Stimulated activated CD8-positive, alpha-beta memory T cell treated with anti-CD3 and anti-CD28 coated beads, Interleukin-12 subunit alpha, Interleukin-12 subunit beta, amount 100 ng/mL, for 4 hours (primary cell): ENCODE data around the gene CMTM6.
"Not testable (repeated sequence)": the region's sequence is repeated elsewhere in the genome, so short reads cannot be mapped to it uniquely, and the experiment has no call there.

Source experiments
- DNase-seq: peaks from one replicate; pipeline ENCODE4 v3.0.0-alpha.2; 2020; ENCODE audit warnings: low read depth

The CMTM6 gene

DNA sequence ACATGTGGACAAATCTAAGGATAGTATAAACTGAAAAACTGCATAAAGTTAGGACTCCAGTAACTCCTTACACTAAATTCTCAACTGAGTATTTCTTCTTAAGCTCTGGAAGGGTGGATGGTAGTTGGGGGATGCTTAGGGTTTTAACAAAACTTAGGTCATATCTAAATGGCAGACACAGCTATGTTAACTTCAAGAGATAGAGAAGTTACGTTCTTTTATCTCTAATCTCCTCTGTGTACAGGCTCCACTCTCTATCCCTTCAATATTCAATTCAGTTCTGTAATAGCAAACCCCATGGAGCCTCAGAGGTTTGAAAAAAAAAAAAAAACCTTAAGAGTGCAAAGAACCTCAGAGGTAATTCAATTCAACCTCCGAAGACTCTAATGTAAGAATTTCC is 3.1 kb downstream of the CMTM6 start:
- no peak for DNase-seq

DNA sequence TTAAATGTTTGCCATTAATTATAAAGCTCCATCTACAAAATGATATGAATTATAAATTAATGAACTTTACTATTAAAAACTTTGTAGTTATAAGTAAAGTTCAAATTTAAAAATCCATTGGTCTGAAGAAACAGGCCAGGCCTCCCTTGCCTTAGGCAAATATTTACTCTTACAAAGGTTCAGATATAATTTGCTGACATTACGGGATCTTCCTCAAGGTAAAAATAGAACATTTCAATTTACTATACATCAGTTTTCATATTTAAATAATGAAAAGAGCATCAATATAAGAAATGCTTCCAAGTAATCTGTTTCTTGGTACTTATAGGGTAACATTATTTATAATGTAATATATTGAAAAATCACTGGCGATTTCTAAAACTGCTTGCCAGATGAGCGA is 3.7 kb downstream of the CMTM6 start:
- DNase-seq, result no peak

DNA sequence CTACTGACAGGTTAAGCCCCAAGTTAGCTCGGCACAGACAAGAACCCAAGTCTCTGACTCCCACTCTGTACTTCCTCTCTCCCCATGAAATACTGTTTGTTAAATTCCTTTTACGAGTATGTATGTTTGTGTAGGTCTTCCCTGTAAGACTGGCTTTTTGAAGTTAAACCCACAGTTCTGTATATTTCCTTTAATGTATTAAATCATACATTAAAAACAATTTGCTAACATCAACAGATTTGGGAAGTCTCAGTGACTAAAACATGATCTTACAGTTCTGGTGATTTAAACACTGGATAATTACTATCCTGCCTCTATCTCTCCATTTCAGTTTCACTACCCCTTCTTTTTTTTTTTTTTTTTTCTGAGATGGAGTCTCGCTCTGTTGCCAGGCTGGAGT is 4.4 kb downstream of the CMTM6 start:
- DNase-seq, result no peak

DNA sequence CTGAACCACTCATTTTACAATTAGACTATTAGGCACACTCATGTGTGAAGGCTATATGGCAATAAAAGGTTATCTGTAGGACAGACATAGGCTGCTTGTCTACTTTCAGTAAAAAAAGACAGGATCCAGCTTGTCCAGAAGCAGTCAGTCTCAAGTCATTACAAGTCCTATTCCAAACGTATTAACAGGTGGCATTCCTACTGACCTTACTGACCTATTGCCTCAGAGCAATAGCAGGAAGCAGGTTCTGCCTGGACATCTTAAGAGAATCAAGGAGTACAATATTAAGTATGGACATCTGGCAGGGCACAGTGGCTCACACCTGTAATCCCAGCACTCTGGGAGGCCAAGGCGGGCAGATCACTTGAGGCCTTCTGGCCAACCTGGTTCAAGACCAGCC is 7.0 kb downstream of the CMTM6 start:
- no peak for DNase-seq

DNA sequence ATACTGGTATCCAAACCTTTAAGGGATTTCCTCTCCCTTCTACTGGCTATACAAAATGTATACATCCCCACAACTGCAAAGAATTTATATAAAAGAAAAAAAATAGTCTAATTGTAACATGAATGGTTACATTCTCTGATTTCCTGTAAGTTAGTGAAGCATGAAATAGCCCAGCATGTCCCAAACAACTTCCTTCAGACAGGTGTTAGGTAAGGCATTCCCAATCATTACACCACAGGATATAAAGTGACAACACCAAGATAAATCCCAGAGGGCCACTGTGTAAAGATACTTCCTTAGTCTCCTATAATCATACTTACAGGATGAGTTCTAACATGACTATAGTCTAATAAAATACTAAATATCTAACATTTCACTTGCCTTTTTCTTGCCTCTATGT is 7.6 kb downstream of the CMTM6 start:
- DNase-seq, result no peak

DNA sequence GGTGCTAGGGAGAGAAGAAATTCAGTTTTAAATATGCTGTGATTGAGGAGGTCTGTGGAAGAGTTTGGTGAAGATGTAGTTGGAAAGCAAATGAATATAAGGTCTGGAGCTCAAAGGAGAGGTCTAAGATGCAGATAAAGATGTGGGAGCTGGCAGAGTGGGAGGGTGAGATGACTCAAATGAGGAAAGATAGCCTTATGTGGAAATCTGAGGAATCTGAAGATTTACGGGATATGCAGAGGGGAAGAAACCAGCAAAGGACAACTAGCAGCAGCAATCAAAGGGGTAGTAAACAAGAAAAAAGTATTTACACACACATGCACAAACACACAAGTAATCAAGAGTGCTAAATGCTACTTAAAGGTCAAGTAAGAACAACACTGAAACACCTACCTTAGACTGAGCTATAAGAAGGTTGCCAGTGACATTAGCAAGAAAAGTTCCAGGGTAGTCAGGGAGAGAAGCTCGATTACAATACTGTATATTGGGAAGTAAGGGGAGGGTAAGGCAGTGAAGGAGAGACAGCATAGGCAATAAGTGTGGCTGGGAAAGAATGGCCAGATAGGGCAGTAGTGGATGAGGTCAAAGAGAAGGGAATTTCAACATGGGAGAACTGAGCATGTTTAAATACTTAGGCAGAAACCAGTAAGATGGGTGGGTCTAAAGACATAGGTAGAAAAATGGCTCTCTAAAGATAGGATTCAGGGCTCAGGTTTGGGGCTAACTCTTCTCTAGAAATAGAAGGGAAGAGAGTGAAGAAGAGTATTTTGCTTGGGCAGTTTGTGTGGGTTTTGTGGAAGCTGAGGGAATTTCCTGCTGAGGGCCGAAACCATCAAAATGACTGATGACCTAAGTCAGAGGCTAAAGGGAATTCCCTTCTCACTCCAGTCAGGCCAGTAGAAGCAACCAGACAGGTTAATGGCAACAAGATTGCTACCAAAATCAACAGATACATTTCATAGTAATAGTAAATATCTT is 8.9 kb downstream of the CMTM6 start:
- no peak for DNase-seq

GRCh38 chr3:32492684-32493436 is 9.8 kb downstream of the CMTM6 start:
- no peak for DNase-seq

DNA sequence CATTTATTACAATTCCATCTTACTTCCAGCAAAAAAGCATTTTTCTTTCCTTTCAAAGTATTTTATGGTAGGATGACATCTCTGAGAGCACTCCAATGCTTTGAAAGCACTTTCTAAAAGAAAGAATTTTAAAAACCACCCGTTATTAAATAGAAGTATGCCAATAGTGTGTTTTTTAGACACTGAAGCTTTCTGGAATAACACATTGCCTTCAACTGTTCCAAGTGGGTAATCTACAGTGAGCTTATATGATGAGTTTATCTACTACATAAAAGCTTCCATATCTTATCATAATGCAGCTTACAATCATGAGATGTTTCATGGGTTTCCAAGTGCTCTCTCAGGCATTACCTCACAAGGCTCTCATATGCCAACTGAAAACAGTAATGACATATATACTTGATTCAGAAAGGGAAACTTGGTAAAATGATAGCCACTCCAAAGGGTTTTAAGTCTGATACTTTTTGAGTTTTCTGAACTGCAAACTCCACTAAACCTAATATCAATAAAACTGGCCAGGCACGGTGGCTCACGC is 14.1 kb downstream of the CMTM6 start:
- DNase-seq, result no peak

- no peak for DNase-seq
Measured at GRCh38 chr3:32487781-32488473, 14.7 kb downstream of the CMTM6 start.

GRCh38 chr3:32484436-32484835 is 18.2 kb downstream of the CMTM6 start:
- DNase-seq, result no peak

DNA sequence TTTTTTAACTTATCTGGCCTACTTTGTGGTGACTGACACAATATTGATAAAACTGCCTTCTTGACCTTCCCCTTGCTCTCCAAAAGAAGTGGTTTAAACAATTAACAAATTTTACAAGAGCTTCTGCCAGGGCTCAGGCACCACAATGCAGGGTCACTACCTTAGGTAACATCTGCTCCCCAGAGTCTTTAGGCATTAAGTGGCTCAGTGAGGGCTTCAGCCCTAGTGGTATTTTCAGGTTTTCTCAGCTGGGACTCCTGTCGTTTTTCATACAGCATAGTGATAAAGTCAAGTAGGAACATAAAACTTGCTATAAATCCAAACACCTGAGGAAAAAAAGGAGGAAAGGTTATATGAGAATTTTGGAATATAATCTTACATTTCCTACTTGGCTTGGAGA is 18.9 kb downstream of the CMTM6 start:
- no peak for DNase-seq

DNA sequence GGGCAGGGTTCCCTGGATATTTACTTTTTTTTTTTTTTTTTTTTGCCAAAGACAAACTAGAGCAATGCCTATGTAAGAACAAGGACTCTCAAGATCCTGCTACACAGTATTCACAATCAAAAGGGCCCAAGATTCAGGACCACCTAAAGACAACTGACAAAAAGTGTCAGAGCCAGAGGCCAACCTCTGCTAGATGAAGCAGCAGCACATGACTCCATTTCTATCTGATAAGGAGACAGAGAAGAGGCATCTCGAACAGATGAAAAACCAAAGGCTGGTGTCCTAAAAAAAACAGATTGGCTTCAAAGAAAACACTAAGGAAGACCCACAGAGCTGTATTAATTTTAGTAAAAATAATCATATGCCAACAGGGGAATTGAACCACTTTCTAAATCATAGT is 20.0 kb downstream of the CMTM6 start:
- no peak for DNase-seq

DNA sequence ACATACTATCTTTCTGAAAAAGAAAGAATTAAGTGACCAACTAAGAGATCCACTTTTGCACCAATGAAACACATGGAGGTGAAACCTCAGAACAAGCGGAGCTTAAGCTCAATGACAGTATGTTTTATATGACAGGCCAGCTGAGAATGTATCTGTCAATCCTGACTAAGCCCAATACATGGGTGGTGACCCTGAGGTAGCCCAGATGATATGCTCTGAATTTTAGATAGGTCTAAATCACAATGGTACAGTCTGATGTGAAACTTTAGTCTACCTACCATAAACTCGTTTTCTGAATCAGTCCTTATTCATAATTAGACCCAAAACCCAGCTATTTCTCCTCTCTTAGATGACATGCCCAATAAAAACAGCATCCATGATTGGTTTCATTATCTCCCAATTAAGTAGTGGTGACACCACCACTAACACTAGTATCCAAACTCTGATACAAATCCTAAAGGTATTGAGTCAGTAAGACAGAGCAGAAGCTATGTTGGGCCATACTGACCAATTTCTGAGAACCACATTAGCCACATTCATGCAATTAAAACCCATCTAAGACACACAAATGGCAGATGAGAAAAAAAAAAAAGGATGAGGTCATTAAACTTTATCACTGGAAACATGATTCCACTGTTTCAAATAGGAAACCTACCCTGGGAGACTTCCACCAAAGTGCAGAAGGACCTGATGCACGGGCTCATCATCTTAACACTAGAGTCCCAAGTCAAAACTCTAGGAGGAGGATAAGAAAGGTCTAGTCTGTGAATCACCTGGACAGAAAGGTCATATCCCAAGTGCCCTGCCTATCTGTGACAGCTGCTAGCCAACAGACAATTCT is 20.6 kb downstream of the CMTM6 start:
- no peak for DNase-seq

- no peak for DNase-seq
Measured at GRCh38 chr3:32480604-32481003, 22.0 kb downstream of the CMTM6 start.

- no peak for DNase-seq
Measured at GRCh38 chr3:32474201-32474600, 28.5 kb downstream of the CMTM6 start.

DNA sequence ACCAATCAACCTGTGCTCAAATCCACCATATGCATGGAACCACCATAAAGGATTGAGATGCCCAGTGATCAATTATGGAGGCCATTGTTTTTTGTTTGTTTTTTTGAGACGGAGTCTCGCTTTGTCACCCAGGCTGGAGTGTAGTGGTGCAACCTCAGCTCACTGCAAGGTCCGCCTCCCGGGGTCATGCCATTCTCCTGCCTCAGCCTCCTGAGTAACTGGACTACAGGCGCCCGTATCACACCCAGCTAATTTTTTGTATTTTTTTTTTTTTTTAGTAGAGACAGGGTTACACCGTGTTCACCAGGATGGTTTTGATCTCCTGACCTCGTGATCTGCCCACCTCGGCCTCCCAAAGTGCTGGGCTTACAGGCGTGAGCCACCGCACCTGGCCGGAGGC is 30.5 kb downstream of the CMTM6 start:
- not testable (repeated sequence) for DNase-seq

- no peak for DNase-seq
Measured at GRCh38 chr3:32471246-32471645, 31.4 kb downstream of the CMTM6 start.

- no peak for DNase-seq
Measured at GRCh38 chr3:32470362-32470761, 32.3 kb downstream of the CMTM6 start.

- no peak for DNase-seq
Measured at GRCh38 chr3:32469151-32469874, 33.3 kb downstream of the CMTM6 start.

DNA sequence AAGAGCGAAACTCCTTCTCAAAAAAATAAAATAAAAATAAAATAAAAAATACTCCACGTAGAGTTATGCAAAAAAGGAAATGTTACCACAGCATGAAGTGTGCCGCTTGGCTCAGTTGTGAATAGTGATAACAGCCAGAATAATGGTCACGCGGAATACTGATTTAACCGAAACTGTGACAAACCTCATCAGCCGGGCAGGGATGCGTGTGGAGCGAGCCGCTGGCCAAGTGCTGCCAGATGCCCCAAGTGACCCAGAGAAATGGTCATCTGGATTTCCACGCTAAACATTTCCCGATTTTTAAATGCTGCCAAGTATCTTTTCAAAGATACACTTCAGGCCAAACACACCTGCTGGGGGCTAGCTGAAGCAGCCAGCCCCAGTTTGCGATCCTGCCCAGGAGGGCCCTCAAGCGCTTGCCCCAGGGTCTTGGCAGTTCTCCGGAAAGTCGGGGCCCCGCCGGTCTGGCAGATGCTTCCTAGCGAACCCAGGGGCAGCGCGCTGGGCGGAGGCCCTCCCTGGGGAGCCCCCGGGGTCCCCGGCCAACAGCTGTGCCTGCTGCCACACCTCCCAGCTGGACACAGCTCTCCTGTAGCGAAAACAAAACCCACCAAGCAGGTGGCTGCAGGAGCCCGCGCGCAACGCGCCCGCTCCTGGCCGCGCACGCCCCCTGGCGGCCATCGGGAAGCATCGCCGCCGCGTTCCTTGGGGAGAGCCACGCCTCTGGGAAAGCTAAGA is 35.1 kb downstream of the CMTM6 start:
- peak; percentile 63 for DNase-seq
